Activated CD8-positive, alpha-beta T cell treated with anti-CD3 and anti-CD28 coated beads for 36 hours (primary cell): Measurements from ENCODE around the gene HIGD2A. TPM values are rescaled to one million over a fixed set of nuclear protein-coding genes. Genes with fewer than 3 reads are reported as not detected.
A peak's percentile ranks its signal among the peaks of the same experiment; 100 is the strongest.

Experiments
- ATAC-seq: fragments of 200-7000 bp; cut with Tn5 transposase; one replicate; pipeline ENCODE4 v1.10.0; 2021; ENCODE audit warnings: mild to moderate bottlenecking, moderate library complexity
- CTCF ChIA-PET: fragments of 350-600 bp; sonication (Branson Sonifier 250); formaldehyde crosslinking; loops from one replicate; lab custom pipeline; 2021; ENCODE audit warnings: antibody characterized with exemption; lab: Charles Lee
- POLR2A ChIA-PET: fragments of 350-600 bp; sonication (Branson Sonifier 250); formaldehyde crosslinking; loops from one replicate; lab custom pipeline; 2021; ENCODE audit warnings: antibody characterized with exemption; lab: Charles Lee
- DNase-seq: peaks from one replicate; pipeline ENCODE4 v3.0.0-alpha.2; 2020
- H3K27ac Mint-ChIP-seq: one replicate; pipeline ENCODE4 v1.8.0; 2021; ENCODE audit warnings: mild to moderate bottlenecking, mixed read lengths
- H3K27me3 Mint-ChIP-seq: one replicate; pipeline ENCODE4 v1.8.0; 2021; ENCODE audit warnings: mixed read lengths
- H3K36me3 Mint-ChIP-seq: one replicate; pipeline ENCODE4 v1.8.0; 2021; ENCODE audit warnings: low read depth, mixed read lengths
- H3K4me1 Mint-ChIP-seq: one replicate; pipeline ENCODE4 v1.8.0; 2021; ENCODE audit warnings: low read depth, mixed read lengths
- H3K4me3 Mint-ChIP-seq: one replicate; pipeline ENCODE4 v1.8.0; 2021; ENCODE audit warnings: mild to moderate bottlenecking, moderate library complexity, mixed read lengths
- H3K9me3 Mint-ChIP-seq: one replicate; pipeline ENCODE4 v1.8.0; 2021; ENCODE audit warnings: mixed read lengths
- CTCF ChIP-seq: fragments of 200-600 bp; IDR thresholded peaks from one replicate; pipeline ENCODE4 v1.8.0; 2022; ENCODE audit warnings: antibody characterized with exemption, mild to moderate bottlenecking
- intact Hi-C: fragments of 100-400 bp; cut with micrococcal nuclease; formaldehyde crosslinking; loops from one replicate; pipeline ENCODE4 v1.10.0; 2022
- total RNA-seq, 2 experiments: library from RNA; stranded (reverse); gene quantifications; one replicate each; pipeline ENCODE4 v1.2.3, GENCODE V29; 2021

The HIGD2A gene
- 100 to 1,000 TPM; 118 to 120 TPM for total RNA-seq

GRCh38 chr5:176388444-176389134 is at the start of gene HIGD2A, which contains the start of gene NOP16:
Gene HIGD2A (plus strand): TSS chr5:176388751. CDS start chr5:176388820, 69 bp downstream.
Gene NOP16 (minus strand): TSS chr5:176388598. CDS start chr5:176388539, 59 bp downstream.
- intact Hi-C loops, result loop anchor here (1.0 to 2.0 kb wide), 3 partner anchors 27 to 149 kb away; partner anchors contain the start of genes FAF2, KIAA1191 and RNF44
- H3K9me3 Mint-ChIP-seq, result no peaks in the 10 kb centered on the region
- no peaks in the 10 kb centered on the region for H3K27me3 Mint-ChIP-seq
- ChIA-PET POLR2A (interaction anchor here (0.8 to 2.6 kb wide), 8 partner anchors 9 to 265 kb away, joined by 3 to 10 read pairs (median 5); partner anchors contain the start of genes ARL10 and KIAA1191), CTCF (no interaction called here)
- H3K36me3 Mint-ChIP-seq, result peaks cover 66% of the 10 kb centered on the region
- H3K27ac Mint-ChIP-seq, result peak within 1 kb of the TSS; percentile 99
- peak within 1 kb of the TSS; percentile 98 for H3K4me3 Mint-ChIP-seq
- ATAC-seq (peak; percentile 92), DNase-seq (peak; percentile 100)
- TF ChIP-seq CTCF, result no peak
- peaks cover 29% of the 10 kb centered on the region for H3K4me1 Mint-ChIP-seq

- TF ChIP-seq CTCF, result no peak
- DNase-seq, result no peak
- POLR2A ChIA-PET, result no interaction called here
- Mint-ChIP-seq H3K36me3 (peaks cover 15% of the 10 kb centered on the region), H3K27me3 (no peaks in the 10 kb centered on the region), H3K27ac (no peak overlapping the region), H3K9me3 (peaks cover 3% of the 10 kb centered on the region), H3K4me1 (no peaks in the 10 kb centered on the region), H3K4me3 (no peak overlapping the region)
- ATAC-seq, result no peak
- CTCF ChIA-PET, result no interaction called here
- intact Hi-C loops, result no loop called here
Observed at GRCh38 chr5:176339304-176339703, 49.2 kb upstream of the HIGD2A start.

GRCh38 chr5:176341325-176342157 is 47.0 kb upstream of the HIGD2A start:
- intact Hi-C loops, result no loop called here
- Mint-ChIP-seq H3K4me3 (no peak overlapping the region), H3K27ac (no peak overlapping the region), H3K4me1 (no peaks in the 10 kb centered on the region), H3K9me3 (no peaks in the 10 kb centered on the region), H3K27me3 (no peaks in the 10 kb centered on the region), H3K36me3 (peaks cover 8% of the 10 kb centered on the region)
- no peak for TF ChIP-seq CTCF
- POLR2A ChIA-PET, result no interaction called here
- ATAC-seq (no peak), DNase-seq (no peak)
- CTCF ChIA-PET, result no interaction called here

- no peak for DNase-seq
- CTCF ChIA-PET, result no interaction called here
- H3K36me3 Mint-ChIP-seq, result peaks cover 2% of the 10 kb centered on the region
- intact Hi-C loops, result no loop called here
- TF ChIP-seq CTCF, result no peak
- H3K9me3 Mint-ChIP-seq, result no peaks in the 10 kb centered on the region
- no peak overlapping the region for H3K4me3 Mint-ChIP-seq
- H3K27me3 Mint-ChIP-seq, result no peaks in the 10 kb centered on the region
- no peak overlapping the region for H3K27ac Mint-ChIP-seq
- H3K4me1 Mint-ChIP-seq, result no peaks in the 10 kb centered on the region
- POLR2A ChIA-PET, result interaction anchor here (1.5 kb wide), 1 partner anchor 10 kb away, joined by 4 read pairs; no protein-coding TSS in a partner anchor
- ATAC-seq, result no peak
Observed at GRCh38 chr5:176342158-176342483, 46.4 kb upstream of the HIGD2A start.
